GM12878 (cell line): ENCODE results near the gene SRGAP1. TPM values are rescaled to one million over a fixed set of nuclear protein-coding genes. Genes with fewer than 3 reads are reported as not detected.

Experiments
- ATAC-seq: fragments of 200-7000 bp; cut with Tn5 transposase; 3 replicates; pipeline ENCODE4 v1.9.1; 2020; ENCODE audit warnings: mild to moderate bottlenecking, moderate library complexity
- BruUV-seq: library from RNA; stranded (reverse); fragments of 400-500 nt; replicated peaks from 2 replicates; lab custom pipeline; 2021; lab: Mats Ljungman, UMichigan
- CTCF ChIA-PET: fragments of 300-600 bp; sonication (Branson Sonifier 250); formaldehyde crosslinking; extraction: SDS; loops from one replicate; lab custom pipeline; 2021; ENCODE audit warnings: inconsistent platforms; lab: Yijun Ruan, JAX
- POLR2A ChIA-PET: fragments of 350-600 bp; formaldehyde crosslinking; extraction: SDS; loops from one replicate; lab custom pipeline; 2021; ENCODE audit warnings: inconsistent platforms; lab: Charles Lee
- RAD21 ChIA-PET: fragments of 300-600 bp; sonication (Branson Sonifier 250); formaldehyde crosslinking; loops from one replicate; lab custom pipeline; 2023; ENCODE audit warnings: antibody characterized with exemption; ENCODE audit not compliant: unreplicated experiment; lab: Charles Lee
- SMC1A ChIA-PET: fragments of 300-600 bp; sonication (Branson Sonifier 250); formaldehyde crosslinking; loops from one replicate; lab custom pipeline; 2023; ENCODE audit not compliant: unreplicated experiment, uncharacterized antibody; lab: Charles Lee
- DNase-seq: peaks from one replicate; pipeline ENCODE4 v3.0.0-alpha.2; 2011; ENCODE audit warnings: low read depth, low spot score
- FAIRE-seq: peaks from 3 replicates; lab custom pipeline; 2011; peaks lifted over from hg19 to GRCh38; lab: Jason Lieb, UNC
- H2AFZ ChIP-seq: 2 replicates; pipeline ENCODE4 v1.6.0; 2011; ENCODE audit warnings: low read depth, low read length, control low read depth; ENCODE audit not compliant: control insufficient read depth
- H3K27ac ChIP-seq: 2 replicates; pipeline ENCODE4 v1.5.1; 2011; ENCODE audit warnings: control low read depth; ENCODE audit not compliant: control insufficient read depth, insufficient read depth
- H3K27me3 ChIP-seq, 2 experiments: replicated peaks in 1 of 2; 2 replicates each; pipeline versions ENCODE4 v1.6.0 to v1.6.1; 2011; ENCODE audit warnings: low read length in 1 of 2; ENCODE audit not compliant: control insufficient read depth in 2 of 2, insufficient read depth in 2 of 2
- H3K36me3 ChIP-seq, 2 experiments: 2 replicates each; pipeline ENCODE4 v1.5.1; 2011; ENCODE audit warnings: low read length in 1 of 2; ENCODE audit not compliant: control insufficient read depth in 2 of 2, insufficient read depth in 2 of 2
- H3K4me1 ChIP-seq: 2 replicates; pipeline ENCODE4 v1.6.1; 2011; ENCODE audit warnings: mild to moderate bottlenecking, low read length, moderate library complexity, mixed read lengths; ENCODE audit not compliant: control insufficient read depth, insufficient read depth
- H3K4me2 ChIP-seq: 2 replicates; pipeline ENCODE4 v1.6.0; 2011; ENCODE audit warnings: control low read depth; ENCODE audit not compliant: control insufficient read depth, insufficient read depth
- H3K4me3 ChIP-seq: fragments of 200-600 bp; sonication (generic); 2 replicates; pipeline ENCODE4 v1.5.1; 2016
- H3K79me2 ChIP-seq: 2 replicates; pipeline ENCODE4 v1.6.0; 2011; ENCODE audit warnings: low read length; ENCODE audit not compliant: control insufficient read depth, insufficient read depth
- H3K9ac ChIP-seq: 2 replicates; pipeline ENCODE4 v1.8.0; 2011; ENCODE audit warnings: low read length, control low read depth, mixed read lengths; ENCODE audit not compliant: control insufficient read depth, insufficient read depth
- H3K9me3 ChIP-seq: replicated peaks from 3 replicates; pipeline ENCODE4 v1.5.1; 2011; ENCODE audit warnings: mild to moderate bottlenecking, low read length; ENCODE audit not compliant: control insufficient read depth, insufficient read depth
- H4K20me1 ChIP-seq: 2 replicates; pipeline ENCODE4 v1.6.0; 2011; ENCODE audit not compliant: control insufficient read depth, insufficient read depth
- ELK1 ChIP-seq: IDR thresholded peaks from 2 replicates; pipeline ENCODE4 v1.6.1; 2012; ENCODE audit warnings: low read depth, low read length, improper control_type of control experiment
- HDAC2 ChIP-seq: fragments of 200-600 bp; sonication (generic); IDR thresholded peaks from 2 replicates; pipeline ENCODE4 v1.6.1; 2017
- JUND ChIP-seq: IDR thresholded peaks from 2 replicates; pipeline ENCODE4 v1.6.1; 2012; ENCODE audit warnings: low read depth, mild to moderate bottlenecking, low read length, improper control_type of control experiment, moderate library complexity
- MTA2 ChIP-seq: fragments of 450-650 bp; IDR thresholded peaks from 2 replicates; pipeline ENCODE4 v1.6.1; 2016; ENCODE audit warnings: low read depth, mild to moderate bottlenecking, moderate library complexity
- MYC ChIP-seq: IDR thresholded peaks from 2 replicates; pipeline ENCODE4 v1.6.1; 2011; ENCODE audit warnings: mild to moderate bottlenecking, low read length, moderate library complexity, inconsistent platforms; ENCODE audit not compliant: insufficient read depth, insufficient replicate concordance, insufficient read length, severe bottlenecking
- NKRF ChIP-seq: fragments of 450-650 bp; conservative IDR thresholded peaks from 2 replicates; pipeline ENCODE4 v1.6.1; 2017; ENCODE audit warnings: mild to moderate bottlenecking, moderate library complexity
- PKNOX1 ChIP-seq: fragments of 450-650 bp; IDR thresholded peaks from 2 replicates; pipeline ENCODE4 v1.6.1; 2016; ENCODE audit warnings: mild to moderate bottlenecking
- SKIL ChIP-seq: fragments of 450-650 bp; IDR thresholded peaks from 2 replicates; pipeline ENCODE4 v1.6.1; 2017; ENCODE audit warnings: mild to moderate bottlenecking, low read depth, inconsistent platforms; ENCODE audit not compliant: poor library complexity, severe bottlenecking
- STAT3 ChIP-seq: IDR thresholded peaks from 2 replicates; pipeline ENCODE4 v1.6.1; 2011; ENCODE audit warnings: low read depth, low read length, improper control_type of control experiment
- TCF7 ChIP-seq: IDR thresholded peaks from 2 replicates; pipeline ENCODE4 v1.6.1; 2014; ENCODE audit warnings: antibody characterized with exemption, borderline replicate concordance
- USF1 ChIP-seq: IDR thresholded peaks from 2 replicates; pipeline ENCODE4 v1.6.1; 2011; ENCODE audit warnings: borderline replicate concordance, low read depth, mild to moderate bottlenecking, moderate library complexity, mixed read lengths, low read length; ENCODE audit not compliant: insufficient read depth; ENCODE audit errors: extremely low read length
- YBX1 ChIP-seq: fragments of 450-650 bp; IDR thresholded peaks from 2 replicates; pipeline ENCODE4 v1.6.1; 2016; ENCODE audit warnings: antibody characterized with exemption
- ZNF217 ChIP-seq: fragments of 450-650 bp; IDR thresholded peaks from 2 replicates; pipeline ENCODE4 v1.6.1; 2017; ENCODE audit warnings: antibody characterized with exemption, mild to moderate bottlenecking
- ZNF274 ChIP-seq: IDR thresholded peaks from one replicate; pipeline ENCODE4 v1.8.0; 2011; ENCODE audit not compliant: insufficient read length, insufficient read depth
- ZSCAN29 ChIP-seq: fragments of 450-650 bp; IDR thresholded peaks from 2 replicates; pipeline ENCODE4 v1.6.1; 2017; ENCODE audit warnings: mild to moderate bottlenecking, moderate library complexity
- WGBS: methylation state at CpG from one replicate; pipeline ENCODE4 v1.1.6; 2016; ENCODE audit warnings: low lambda C conversion rate; ENCODE audit not compliant: insufficient replicate concordance, insufficient coverage; ENCODE audit errors: missing lambda C conversion rate; 5-methylcytosine and 5-hydroxymethylcytosine counted together
- in situ Hi-C: fragments of 300-500 bp; cut with MboI; formaldehyde crosslinking; loops from 9 replicates; pipeline ENCODE4 v1.14.3; 2018; ENCODE audit warnings: mixed read lengths
- intact Hi-C: fragments of 100-400 bp; cut with micrococcal nuclease; formaldehyde crosslinking; loops from one replicate; pipeline ENCODE4 v1.14.2; 2022; ENCODE audit not compliant: unreplicated experiment
- polyA plus RNA-seq, 11 experiments: library from polyadenylated mRNA; depleted of rRNA in 4 of 11; unstranded in 6 of 11; stranded (reverse) in 5 of 11; fragments of >200 nt; fragmentation: Nextera tagmentation in 4 of 11; fragmentation: Illumina TruSeq in 1 of 11; extraction: Ambion mirVana in 4 of 11; extraction: Trizol in 1 of 11; gene quantifications; 1 replicate in 1 of 11; 2 replicates in 10 of 11; pipeline versions ENCODE4 v1.2.1 to v1.2.3, GENCODE V29; 2011 to 2016; ENCODE audit warnings: inconsistent platforms in 2 of 11, missing spikeins in 2 of 11, low read depth in 1 of 11
- total RNA-seq, 4 experiments: library from RNA; depleted of rRNA in 3 of 4; stranded (reverse); fragments of >200 nt in 3 of 4; fragmentation: Illumina TruSeq in 1 of 4; extraction: Trizol in 1 of 4; gene quantifications; 2 replicates each; pipeline versions ENCODE4 v1.2.1 to v1.2.3, GENCODE V29; 2013 to 2021

Gene SRGAP1
- total and polyA plus RNA-seq, 10 of the 15 experiments (the other 5 are each of a cell fraction or from before 2014, with no cell fraction given) = 0.16 to 0.85 (median 0.46) TPM

DNA sequence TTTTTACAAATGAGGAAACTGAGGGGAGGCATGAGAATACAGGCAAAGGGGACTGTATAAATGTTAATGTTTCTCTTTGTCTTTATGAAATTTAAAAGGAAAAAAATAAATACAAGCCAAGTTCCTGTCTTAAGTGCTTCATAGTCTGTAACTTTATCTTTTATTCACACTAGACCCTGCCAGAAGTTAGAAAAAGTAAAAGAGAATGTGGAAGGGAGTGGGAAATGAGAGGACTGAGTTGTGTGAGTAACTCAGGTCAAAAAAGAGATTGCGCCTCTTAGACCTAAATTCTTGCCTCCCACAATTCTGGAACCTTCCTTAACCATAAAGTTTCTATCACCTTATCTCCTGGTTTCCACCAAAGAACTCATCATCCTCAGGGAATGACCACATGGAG lies 236.5 kb downstream of the SRGAP1 start (continued):
- TF ChIP-seq ELK1 = no peak
- no peak for TF ChIP-seq TCF7
- no peak for TF ChIP-seq ZSCAN29
- no peak for TF ChIP-seq HDAC2
- TF ChIP-seq MTA2 = no peak
- no peak for TF ChIP-seq NKRF

GRCh38 chr12:64082116-64082515 lies 237.6 kb downstream of the SRGAP1 start:
- ATAC-seq (no peak), FAIRE-seq (no peak), DNase-seq (no peak)
- Histone ChIP-seq H3K36me3 (no peaks in the 10 kb centered on the region), H3K27ac (no peak overlapping the region), H3K9me3 (no peaks in the 10 kb centered on the region), H3K4me3 (no peak overlapping the region), H3K4me2 (no peak overlapping the region), H3K79me2 (no peaks in the 10 kb centered on the region), H3K27me3 (no peaks in the 10 kb centered on the region), H3K9ac (no peak overlapping the region), H3K4me1 (no peaks in the 10 kb centered on the region), H2AFZ (no peak overlapping the region), H4K20me1 (no peaks in the 10 kb centered on the region)
- in situ Hi-C loops = no loop called here
- ChIA-PET RAD21 (no interaction called here), POLR2A (no interaction called here), CTCF (no interaction called here), SMC1A (no interaction called here)
- BruUV-seq = no TSS peak
- TF ChIP-seq USF1 = no peak
- no peak for TF ChIP-seq STAT3
- no peak for TF ChIP-seq SKIL
- no peak for TF ChIP-seq ZNF217
- TF ChIP-seq JUND = no peak
- TF ChIP-seq MYC = no peak
- no peak for TF ChIP-seq YBX1
- no peak for TF ChIP-seq PKNOX1
- no peak for TF ChIP-seq ZNF274
- intact Hi-C loops = no loop called here
- WGBS = 17% methylated on average over 2 of the region's 2 CpGs
